Right forelimb (tissue), 1 donor: ENCODE measurements around the gene RTKN2.
"Not testable (repeated sequence)": the region's sequence is repeated elsewhere in the genome, so short reads cannot be mapped to it uniquely, and the experiment has no call there.

Experiments used
- DNase-seq: peaks from one replicate; pipeline ENCODE4 v3.0.0-alpha.2; 2018

The RTKN2 gene

GRCh38 chr10:62253704-62254103 is 14.9 kb downstream of the RTKN2 start:
- DNase-seq: no peak

DNA sequence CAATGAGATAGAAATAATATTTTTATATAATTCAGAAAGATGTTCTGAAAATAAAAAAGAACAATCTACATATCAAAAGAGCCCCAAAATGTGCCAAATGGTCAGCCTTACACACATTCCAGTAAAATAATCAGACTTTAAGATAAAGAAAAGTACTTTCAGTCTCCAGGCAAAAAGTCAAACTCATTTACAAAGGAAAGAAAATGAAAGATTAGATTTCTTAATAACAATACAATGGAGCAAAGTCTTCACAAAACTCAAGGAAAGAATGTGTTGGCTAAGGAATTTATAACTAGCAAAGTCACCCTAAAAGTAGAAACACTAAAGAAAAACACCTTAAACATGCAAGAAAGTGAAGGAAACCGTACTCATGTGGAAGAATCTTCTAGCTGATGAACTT is 16.6 kb downstream of the RTKN2 start:
- DNase-seq: no peak

- no peak for DNase-seq
Measured at GRCh38 chr10:62250594-62251198, 17.9 kb downstream of the RTKN2 start.

- no peak for DNase-seq
Measured at GRCh38 chr10:62249957-62250356, 18.7 kb downstream of the RTKN2 start.

- DNase-seq: no peak
Measured at GRCh38 chr10:62248465-62248864, 20.2 kb downstream of the RTKN2 start.

- DNase-seq: no peak
Measured at GRCh38 chr10:62244785-62245467, 23.7 kb downstream of the RTKN2 start.

- DNase-seq: no peak
Measured at GRCh38 chr10:62244088-62244487, 24.6 kb downstream of the RTKN2 start.

DNA sequence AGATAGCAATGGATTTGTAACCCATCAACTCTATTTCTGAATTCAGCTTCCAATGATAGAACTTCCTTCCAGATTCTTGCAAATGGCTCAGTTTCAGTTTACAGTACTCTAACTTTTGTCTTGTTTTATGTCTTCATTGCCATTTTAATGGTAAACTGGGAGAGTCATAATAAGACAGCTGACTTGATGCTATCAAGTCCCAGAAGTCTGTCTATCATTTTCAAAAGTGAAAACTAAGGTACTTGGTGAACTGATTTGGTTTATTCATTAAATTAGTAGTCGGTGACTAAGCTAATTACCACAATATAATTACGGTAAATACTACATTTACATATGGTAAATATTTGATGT is 25.0 kb downstream of the RTKN2 start:
- DNase-seq: no peak

- DNase-seq: not testable (repeated sequence)
Measured at GRCh38 chr10:62242965-62243646, 25.5 kb downstream of the RTKN2 start.

DNA sequence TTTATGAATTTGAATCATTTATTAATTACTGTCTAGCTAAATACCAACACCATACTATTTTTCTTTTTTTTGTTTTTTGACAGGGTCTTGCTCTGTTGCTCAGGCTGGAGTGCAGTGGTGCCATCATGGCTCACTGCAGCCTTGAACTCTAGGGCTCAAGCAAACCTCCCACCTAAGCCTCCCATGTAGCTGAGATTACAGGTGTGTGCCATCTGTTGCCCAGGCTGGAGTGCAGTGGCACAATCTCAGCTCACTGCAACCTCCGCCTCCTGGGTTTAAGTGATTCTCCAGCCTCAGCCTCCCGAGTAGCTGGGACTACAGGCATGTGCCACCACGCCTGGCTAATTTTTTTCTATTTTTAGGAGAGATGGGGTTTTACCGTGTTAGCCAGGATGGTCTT is 27.1 kb downstream of the RTKN2 start:
- not testable (repeated sequence) for DNase-seq

- DNase-seq: no peak
Measured at GRCh38 chr10:62239994-62240393, 28.6 kb downstream of the RTKN2 start.

GRCh38 chr10:62238880-62239279 is 29.8 kb downstream of the RTKN2 start:
- no peak for DNase-seq

DNA sequence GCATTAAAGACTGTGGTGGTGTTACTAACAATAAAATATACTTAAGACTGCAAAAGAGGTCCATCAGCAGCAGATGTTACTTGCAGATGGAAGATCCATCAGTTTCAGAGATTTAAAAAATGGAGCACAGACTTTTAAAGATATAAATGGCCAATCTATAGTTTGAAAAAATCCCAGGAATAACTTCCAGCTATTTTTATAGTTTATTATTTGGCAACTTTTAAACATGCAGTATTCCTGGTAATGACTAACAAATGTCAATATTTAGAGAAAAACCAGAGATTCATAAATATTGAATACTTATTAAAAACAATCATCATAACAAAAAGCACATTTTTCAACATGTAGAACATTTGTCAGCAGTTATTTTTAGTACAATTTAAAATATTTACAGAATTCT is 30.7 kb downstream of the RTKN2 start:
- no peak for DNase-seq

DNA sequence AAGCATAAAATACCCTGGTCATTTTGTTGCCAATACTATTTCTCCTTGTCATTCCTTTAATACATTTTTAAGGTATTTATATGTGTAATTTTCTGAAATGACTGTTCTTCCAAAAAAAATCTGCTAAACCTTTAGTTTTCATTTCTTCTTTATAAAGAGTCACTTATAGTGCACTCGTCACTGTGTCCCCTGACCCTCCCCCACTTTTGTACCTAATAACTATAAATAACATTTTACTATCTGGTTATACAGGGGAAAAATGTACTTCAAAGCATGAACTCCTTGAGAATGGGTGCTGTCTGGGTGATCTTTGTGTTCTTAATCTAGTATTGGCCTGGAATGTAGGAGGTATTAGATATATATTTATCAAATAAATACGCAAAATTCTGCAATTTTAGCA is 31.1 kb downstream of the RTKN2 start:
- no peak for DNase-seq

DNA sequence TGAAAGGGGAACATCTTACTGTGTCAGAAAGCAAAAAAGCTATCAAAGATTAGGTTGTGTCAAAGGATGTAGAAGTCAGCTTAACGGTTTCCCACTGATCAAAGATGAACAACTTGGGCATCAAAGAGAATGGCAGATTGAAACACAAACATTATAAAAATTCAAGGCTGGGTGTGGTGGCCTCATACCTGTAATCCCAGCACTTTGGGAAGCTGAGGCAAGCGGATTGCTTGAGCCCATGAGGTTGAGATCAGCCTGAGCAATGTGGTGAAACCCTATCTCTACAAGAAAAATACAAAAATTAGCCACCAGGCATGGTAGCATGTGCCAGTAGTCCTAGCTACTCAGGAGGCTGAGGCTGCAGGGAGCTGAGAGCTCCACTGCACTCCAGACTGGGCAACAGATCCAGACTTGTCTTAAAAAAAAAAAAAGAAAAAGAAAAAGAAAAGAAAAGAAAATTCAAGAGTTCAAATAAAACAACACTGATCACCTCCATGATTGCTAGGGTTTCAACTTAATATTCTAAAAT is 34.5 kb downstream of the RTKN2 start:
- DNase-seq: no peak

GRCh38 chr10:62233356-62234076 is 35.1 kb downstream of the RTKN2 start:
- DNase-seq: no peak

GRCh38 chr10:62231805-62232204 is 36.8 kb downstream of the RTKN2 start:
- no peak for DNase-seq

DNA sequence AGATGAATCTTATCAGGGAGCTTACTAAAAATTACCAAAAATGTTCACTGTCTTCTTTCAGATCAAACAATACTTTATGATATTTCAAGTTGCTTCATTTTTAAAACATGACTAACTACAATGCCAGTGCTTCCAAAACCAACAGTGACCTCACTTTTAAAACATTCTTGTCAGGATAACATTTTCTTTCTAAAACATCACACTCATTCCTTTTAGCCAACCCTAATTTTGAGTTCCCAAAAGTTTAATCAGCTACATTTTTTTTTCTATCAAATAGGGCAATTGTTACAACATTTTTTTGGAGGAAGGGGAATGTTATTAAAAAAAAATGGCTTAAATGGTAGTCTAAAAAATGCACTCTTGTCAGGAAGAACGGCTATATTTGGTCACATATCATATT is 37.3 kb downstream of the RTKN2 start:
- no peak for DNase-seq

DNA sequence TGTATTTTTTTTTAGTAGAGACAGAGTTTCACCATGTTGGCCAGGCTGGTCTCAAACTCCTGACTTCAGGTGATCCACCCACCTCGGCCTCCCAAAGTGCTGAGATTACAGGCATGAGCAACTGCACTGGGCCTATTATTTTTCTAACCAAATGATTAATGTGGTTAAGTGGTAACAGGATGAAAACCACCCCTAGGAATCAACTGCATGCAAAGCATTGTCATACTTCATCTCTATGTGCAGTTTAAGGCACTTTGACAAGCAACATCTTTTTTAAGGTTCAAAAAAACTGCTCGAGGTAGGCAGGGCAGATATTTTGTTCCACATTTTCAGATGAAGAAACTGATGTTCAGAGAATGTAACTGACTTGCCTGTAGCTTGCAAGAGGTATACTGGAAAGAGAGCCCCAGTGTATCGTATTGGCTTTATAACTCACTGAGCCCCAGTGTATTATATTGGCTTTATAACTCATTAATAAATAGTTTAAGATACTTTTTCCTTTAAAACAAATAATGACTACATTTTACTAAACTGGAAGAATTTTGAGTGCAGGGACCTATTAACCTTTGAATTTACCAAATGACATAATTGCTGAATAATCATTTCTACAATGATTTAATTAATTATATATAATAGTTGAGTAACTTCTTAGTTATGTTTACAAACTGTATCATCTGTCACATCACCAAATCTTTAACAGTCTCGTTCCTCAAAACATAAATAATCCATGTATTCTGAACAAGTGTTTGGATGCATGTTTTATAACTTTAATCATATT is 38.1 kb downstream of the RTKN2 start:
- DNase-seq: no peak

- DNase-seq: no peak
Measured at GRCh38 chr10:62225362-62225761, 43.3 kb downstream of the RTKN2 start.

- no peak for DNase-seq
Measured at GRCh38 chr10:62224606-62225005, 44.0 kb downstream of the RTKN2 start.

- no peak for DNase-seq
Measured at GRCh38 chr10:62217683-62218082, 51.0 kb downstream of the RTKN2 start.
